Sigmoid colon (tissue), 7 donors: ENCODE measurements around the gene HIRIP3. TPM values are rescaled to one million over a fixed set of nuclear protein-coding genes. Genes with fewer than 3 reads are reported as not detected.

Experiments used
- DNase-seq: peaks from one replicate; pipeline ENCODE4 v3.0.0-alpha.2; 2019
- H3K27ac ChIP-seq, 4 donors: fragments of 200-600 bp; sonication (generic); one replicate each; pipeline ENCODE4 v1.5.1; 2016 to 2019; ENCODE audit warnings: mild to moderate bottlenecking in 1 of 4
- H3K27me3 ChIP-seq, 3 donors: fragments of 200-600 bp; sonication (generic); one replicate each; pipeline ENCODE4 v1.5.1; 2019; ENCODE audit warnings: mild to moderate bottlenecking in 1 of 3
- H3K36me3 ChIP-seq, 4 donors: fragments of 200-600 bp; sonication (generic); one replicate each; pipeline ENCODE4 v1.5.1; 2016 to 2019
- H3K4me1 ChIP-seq, 4 donors: fragments of 200-600 bp; sonication (generic); one replicate each; pipeline ENCODE4 v1.5.1; 2017 to 2019
- H3K4me3 ChIP-seq, 4 donors: fragments of 200-600 bp; sonication (generic); one replicate each; pipeline ENCODE4 v1.5.1; 2017 to 2019; ENCODE audit warnings: mild to moderate bottlenecking in 2 of 4, moderate library complexity in 1 of 4
- H3K9me3 ChIP-seq, 4 donors: fragments of 200-600 bp in 3 of 4; sonication (generic) in 3 of 4; one replicate each; pipeline versions ENCODE4 v1.5.1 to v1.6.1; 2013 to 2019
- CTCF ChIP-seq, 4 experiments: fragments of 450-650 bp in 3 of 4; fragments of 200-600 bp in 1 of 4; IDR thresholded peaks; one replicate each; pipeline ENCODE4 v1.5.1; 2016 to 2019; ENCODE audit warnings: antibody characterized with exemption in 4 of 4, mild to moderate bottlenecking in 3 of 4, moderate library complexity in 2 of 4
- EP300 ChIP-seq, 4 donors: sonication (generic); formaldehyde crosslinking; IDR thresholded peaks; one replicate each; pipeline ENCODE4 v1.6.1; 2017; ENCODE audit warnings: antibody characterized with exemption in 4 of 4
- POLR2A ChIP-seq, 2 donors: fragments of 450-650 bp; IDR thresholded peaks; one replicate each; pipeline ENCODE4 v1.6.1; 2016; ENCODE audit warnings: antibody characterized with exemption in 2 of 2, mild to moderate bottlenecking in 2 of 2, moderate library complexity in 2 of 2
- POLR2AphosphoS5 ChIP-seq, 4 donors: sonication (generic); formaldehyde crosslinking; IDR thresholded peaks; one replicate each; pipeline ENCODE4 v1.6.1; 2017; ENCODE audit warnings: antibody characterized with exemption in 4 of 4
- WGBS, 2 donors: extraction: QIAGEN DNeasy Blood & Tissue Kit; methylation state at CpG; one replicate each; pipeline ENCODE4 v1.1.7; 2013; 5-methylcytosine and 5-hydroxymethylcytosine counted together
- intact Hi-C: fragments of 100-400 bp; cut with DNase I; formaldehyde crosslinking; loops from one replicate; pipeline ENCODE4 v1.15.1; 2023
- polyA plus RNA-seq, 3 donors: library from polyadenylated mRNA; stranded (reverse); fragments of 200-250 nt; gene quantifications; one replicate each; pipeline ENCODE4 v1.2.3, GENCODE V29; 2013
- total RNA-seq, 4 donors: library from RNA; depleted of rRNA; stranded (reverse); fragments of >200 nt; gene quantifications; one replicate each; pipeline ENCODE4 v1.1.0, GENCODE V29; 2016
- donor health status: healthy with polysubstance abuse.
- donor health status: Bipolar disorder and iron deficiency.
- donor health status: healthy.

Gene HIRIP3
- total and polyA plus RNA-seq, 7 donors, result 9.0 to 22.7 (median 15.8) TPM

GRCh38 chr16:30002614-30003346 lies 7.4 kb upstream of the HIRIP3 start:
- Histone ChIP-seq H3K4me1 (peaks cover 0 to 9% (median 6%) of the 10 kb centered on the region in 4 donors), H3K27ac (no peak overlapping the region), H3K9me3 (no peaks in the 10 kb centered on the region), H3K4me3 (no peak overlapping the region), H3K27me3 (no peaks in the 10 kb centered on the region), H3K36me3 (peaks cover 0 to 48% (median 9%) of the 10 kb centered on the region in 4 donors)
- no peak for DNase-seq
- no peak for TF ChIP-seq POLR2A (IDR thresholded peaks at IDR 0.05)
- TF ChIP-seq CTCF (IDR thresholded peaks at IDR 0.05), result no peak
- no peak for TF ChIP-seq EP300 (IDR thresholded peaks at IDR 0.05)
- TF ChIP-seq POLR2AphosphoS5 (IDR thresholded peaks at IDR 0.05), result no peak
- 90 to 92% methylated on average over 19 of the region's 19 CpGs for WGBS, 2 donors
- intact Hi-C loops, result no loop called here

DNA sequence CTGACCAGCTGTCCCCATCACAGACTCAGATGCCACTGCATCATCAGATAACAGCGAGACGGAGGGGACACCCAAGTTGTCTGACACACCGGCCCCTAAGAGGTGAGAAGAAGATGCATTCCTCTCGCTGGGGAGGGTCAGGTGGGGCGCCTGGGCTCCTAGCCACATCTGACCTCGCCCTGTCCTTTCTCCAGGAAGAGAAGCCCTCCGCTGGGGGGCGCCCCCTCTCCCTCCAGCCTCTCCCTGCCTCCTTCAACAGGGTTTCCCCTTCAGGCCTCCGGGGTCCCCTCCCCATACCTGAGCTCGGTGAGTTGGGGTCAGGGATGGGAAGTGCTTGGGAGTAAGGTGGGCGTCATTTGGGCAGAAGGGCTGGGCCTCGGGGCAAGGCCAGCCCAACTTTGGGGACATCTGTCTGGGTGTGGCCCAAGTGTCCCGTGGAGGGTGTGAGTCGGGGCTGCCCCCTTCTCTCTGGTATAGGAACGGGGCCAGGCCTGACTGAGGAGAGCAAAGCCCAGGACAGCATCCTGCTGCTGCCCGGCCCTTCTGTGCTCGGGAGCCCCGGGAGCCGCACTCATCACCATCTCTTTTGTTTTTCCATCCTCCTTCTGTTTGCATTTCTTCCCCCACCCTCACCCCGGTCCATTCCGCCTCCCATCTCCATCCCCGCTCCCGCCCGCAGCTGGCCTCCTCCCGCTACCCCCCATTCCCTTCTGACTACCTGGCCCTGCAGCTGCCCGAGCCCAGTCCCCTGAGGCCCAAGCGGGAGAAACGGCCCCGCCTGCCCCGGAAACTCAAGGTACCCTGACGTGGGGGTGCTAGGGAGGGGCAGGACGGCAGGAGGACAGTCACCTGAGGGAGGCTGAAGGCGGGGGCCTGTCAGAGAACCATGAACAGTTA lies 5.6 kb upstream of the HIRIP3 start:
- WGBS, 2 donors, result 86 to 88% methylated on average over 33 of the region's 33 CpGs
- no peak for DNase-seq
- Histone ChIP-seq H3K36me3 (peaks cover 0 to 53% (median 9%) of the 10 kb centered on the region in 4 donors), H3K27me3 (no peaks in the 10 kb centered on the region), H3K27ac (no peak overlapping the region), H3K4me3 (no peak overlapping the region), H3K9me3 (no peaks in the 10 kb centered on the region), H3K4me1 (peaks cover 0 to 21% (median 19%) of the 10 kb centered on the region in 4 donors)
- intact Hi-C loops, result no loop called here
- TF ChIP-seq POLR2A (IDR thresholded peaks at IDR 0.05) (no peak), CTCF (IDR thresholded peaks at IDR 0.05) (no peak), POLR2AphosphoS5 (IDR thresholded peaks at IDR 0.05) (no peak), EP300 (IDR thresholded peaks at IDR 0.05) (no peak)

- peaks cover 0 to 22% (median 17%) of the 10 kb centered on the region in 4 donors for H3K4me1 ChIP-seq
- H3K4me3 ChIP-seq, result no peak overlapping the region
- DNase-seq, result no peak
- TF ChIP-seq POLR2AphosphoS5 (IDR thresholded peaks at IDR 0.05), result no peak
- TF ChIP-seq POLR2A (IDR thresholded peaks at IDR 0.05), result no peak
- no peak for TF ChIP-seq CTCF (IDR thresholded peaks at IDR 0.05)
- TF ChIP-seq EP300 (IDR thresholded peaks at IDR 0.05), result no peak
- WGBS, 2 donors, result 91 to 93% methylated on average over 6 of the region's 6 CpGs
- H3K9me3 ChIP-seq, result no peaks in the 10 kb centered on the region
- peaks cover 0 to 53% (median 9%) of the 10 kb centered on the region in 4 donors for H3K36me3 ChIP-seq
- no peaks in the 10 kb centered on the region for H3K27me3 ChIP-seq
- intact Hi-C loops, result loop anchor here (5.0 to 10.0 kb wide), 2 partner anchors 72 to 95 kb away; partner anchors contain the start of genes KCTD13, TBX6 and YPEL3
- H3K27ac ChIP-seq, result no peak overlapping the region
Observed at GRCh38 chr16:29999605-30000004, 4.2 kb upstream of the HIRIP3 start.

GRCh38 chr16:29996766-29997250 lies 1.4 kb upstream of the HIRIP3 start:
- Histone ChIP-seq H3K4me3 (peak overlapping the region; percentile 74 to 96 (median 80)), H3K36me3 (peaks cover 0 to 60% (median 13%) of the 10 kb centered on the region in 4 donors), H3K4me1 (peaks cover 0 to 34% (median 25%) of the 10 kb centered on the region in 4 donors), H3K9me3 (no peaks in the 10 kb centered on the region), H3K27ac (peak overlapping the region; percentile 95 to 98 (median 95)), H3K27me3 (no peaks in the 10 kb centered on the region)
- intact Hi-C loops, result loop anchor here (5.0 to 10.0 kb wide), 2 partner anchors 70 to 98 kb away; partner anchors contain the start of genes KCTD13, TBX6 and YPEL3
- WGBS, 2 donors, result 22% methylated on average over 9 of the region's 9 CpGs
- DNase-seq, result no peak
- no peak for TF ChIP-seq POLR2AphosphoS5 (IDR thresholded peaks at IDR 0.05)
- TF ChIP-seq POLR2A (IDR thresholded peaks at IDR 0.05), result no peak
- no peak for TF ChIP-seq EP300 (IDR thresholded peaks at IDR 0.05)
- TF ChIP-seq CTCF (IDR thresholded peaks at IDR 0.05), result no peak
